ENCODE measurements around the gene ABCB6. TPM values are rescaled to one million over a fixed set of nuclear protein-coding genes. Genes with fewer than 3 reads are reported as not detected.

The ABCB6 gene
- total RNA-seq, 1 donor from 2014 or later: 27.5 TPM

DNA sequence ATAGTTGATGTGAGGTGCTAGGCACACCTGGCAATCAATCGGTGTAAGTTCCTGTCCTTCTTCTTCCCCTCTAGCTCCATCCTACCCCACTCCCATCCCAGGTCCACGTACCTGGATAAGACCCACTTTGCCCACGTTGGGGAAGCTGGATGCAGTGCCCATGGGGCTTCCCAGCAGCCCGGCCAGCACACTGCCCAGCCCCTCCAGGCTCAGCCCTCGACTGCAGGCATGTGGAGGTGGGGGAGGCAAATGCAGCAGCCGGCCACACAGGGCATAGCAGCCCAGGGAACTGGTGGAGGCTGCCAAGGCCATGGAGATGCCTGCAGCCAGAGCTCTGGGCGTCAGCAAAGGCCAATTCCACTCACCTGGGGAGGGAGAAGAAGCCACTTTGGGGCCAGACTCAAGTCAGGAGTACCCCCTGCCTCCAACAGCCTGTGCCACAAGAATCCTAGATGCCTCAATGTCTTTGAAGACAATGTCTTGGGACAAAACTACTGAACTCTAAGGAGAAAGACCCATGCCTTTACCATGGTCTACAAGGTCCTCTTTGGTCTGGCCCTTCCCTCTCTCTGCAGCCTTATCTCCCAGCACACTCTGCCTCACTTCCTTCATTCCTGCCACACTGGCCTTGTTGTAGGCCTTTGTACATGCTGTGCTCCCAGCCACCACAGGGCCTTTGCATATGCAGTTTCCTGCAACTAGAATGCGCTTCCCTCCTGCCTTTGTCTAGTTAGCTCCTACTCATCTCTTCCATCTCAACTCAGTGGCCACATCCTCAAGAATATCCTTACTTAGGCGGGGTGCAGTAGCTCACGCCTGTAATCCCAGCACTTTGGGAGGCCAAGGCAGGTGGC lies 53.5 kb downstream of the ABCB6 start:
- H3K9me3 Mint-ChIP-seq (ENCODE audit: unreplicated experiment): no peaks in the 10 kb centered on the region
- no peak for DNase-seq (ENCODE audit: extremely low spot score, unreplicated experiment)
- H3K27ac Mint-ChIP-seq (ENCODE audit: unreplicated experiment): no peak overlapping the region
- H3K4me1 Mint-ChIP-seq (ENCODE audit: unreplicated experiment): peaks cover 8% of the 10 kb centered on the region
- H3K4me3 Mint-ChIP-seq (ENCODE audit: unreplicated experiment): no peak overlapping the region
- no peaks in the 10 kb centered on the region for H3K27me3 Mint-ChIP-seq (ENCODE audit: unreplicated experiment)
- no peak for TF ChIP-seq CTCF (IDR thresholded peaks at IDR 0.05)
- no peaks in the 10 kb centered on the region for H3K36me3 Mint-ChIP-seq (ENCODE audit: unreplicated experiment)

DNA sequence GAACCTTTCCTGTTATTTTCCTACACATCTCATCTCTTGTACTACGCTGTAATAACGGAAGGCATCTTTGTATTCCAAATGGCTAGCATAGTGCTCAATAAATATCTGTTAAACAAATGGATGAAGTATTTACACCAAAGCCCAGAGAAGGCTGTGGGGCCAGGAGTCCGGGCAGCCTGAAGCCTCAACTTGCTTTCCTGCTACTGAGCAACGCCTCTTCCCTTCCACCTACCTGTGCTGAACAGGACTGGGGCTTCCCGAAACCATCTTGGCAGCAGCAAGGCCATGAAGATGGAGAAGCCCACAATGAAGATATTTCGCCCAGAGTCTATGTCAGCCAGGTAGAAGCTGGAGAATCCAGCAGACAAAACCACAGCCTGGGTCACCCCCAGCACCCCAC lies 55.6 kb downstream of the ABCB6 start:
- no peaks in the 10 kb centered on the region for H3K9me3 Mint-ChIP-seq (ENCODE audit: unreplicated experiment)
- no peak overlapping the region for H3K4me3 Mint-ChIP-seq (ENCODE audit: unreplicated experiment)
- H3K4me1 Mint-ChIP-seq (ENCODE audit: unreplicated experiment): peaks cover 14% of the 10 kb centered on the region
- H3K27me3 Mint-ChIP-seq (ENCODE audit: unreplicated experiment): no peaks in the 10 kb centered on the region
- no peaks in the 10 kb centered on the region for H3K36me3 Mint-ChIP-seq (ENCODE audit: unreplicated experiment)
- no peak overlapping the region for H3K27ac Mint-ChIP-seq (ENCODE audit: unreplicated experiment)
- no peak for DNase-seq (ENCODE audit: extremely low spot score, unreplicated experiment)
- no peak for TF ChIP-seq CTCF (IDR thresholded peaks at IDR 0.05)

- H3K36me3 Mint-ChIP-seq (ENCODE audit: unreplicated experiment): peaks cover 11% of the 10 kb centered on the region
- peak overlapping the region; percentile 90 for H3K4me3 Mint-ChIP-seq (ENCODE audit: unreplicated experiment)
- DNase-seq (ENCODE audit: extremely low spot score, unreplicated experiment): no peak
- no peaks in the 10 kb centered on the region for H3K27me3 Mint-ChIP-seq (ENCODE audit: unreplicated experiment)
- H3K9me3 Mint-ChIP-seq (ENCODE audit: unreplicated experiment): no peaks in the 10 kb centered on the region
- TF ChIP-seq CTCF (IDR thresholded peaks at IDR 0.05): no peak
- H3K27ac Mint-ChIP-seq (ENCODE audit: unreplicated experiment): peak overlapping the region; percentile 97
- H3K4me1 Mint-ChIP-seq (ENCODE audit: unreplicated experiment): peaks cover 14% of the 10 kb centered on the region
Observed at GRCh38 chr2:219161097-219161496, 57.7 kb downstream of the ABCB6 start.

- Mint-ChIP-seq H3K9me3 (ENCODE audit: unreplicated experiment) (no peaks in the 10 kb centered on the region), H3K27me3 (ENCODE audit: unreplicated experiment) (no peaks in the 10 kb centered on the region), H3K4me3 (ENCODE audit: unreplicated experiment) (peak within 1 kb of the TSS; percentile 90), H3K27ac (ENCODE audit: unreplicated experiment) (peak within 1 kb of the TSS; percentile 97), H3K4me1 (ENCODE audit: unreplicated experiment) (peaks cover 14% of the 10 kb centered on the region), H3K36me3 (ENCODE audit: unreplicated experiment) (peaks cover 11% of the 10 kb centered on the region)
- TF ChIP-seq CTCF (IDR thresholded peaks at IDR 0.05): peak; percentile 99
- DNase-seq (ENCODE audit: extremely low spot score, unreplicated experiment): peak; percentile 98
Observed at GRCh38 chr2:219160186-219161017, 58.4 kb downstream of the ABCB6 start, which contains the start of gene NHEJ1. TSS of gene NHEJ1 (minus strand) at chr2:219160815. CDS start at chr2:219158362, 2,453 bp downstream.

Other genes starting within 250 kb of the ABCB6 start
- gene FEV, start 233.8 kb downstream of the ABCB6 start, total RNA-seq: not detected in 2 replicates
- gene CRYBA2, start 225.5 kb downstream of the ABCB6 start, total RNA-seq: not detected in 2 replicates
- gene CFAP65, start 177.4 kb downstream of the ABCB6 start, total RNA-seq: not detected in 2 replicates
- gene IHH, start 158.0 kb downstream of the ABCB6 start, total RNA-seq: 0.18 TPM in 1 of 2 replicates, not detected in the other
- 18.0 and 19.3 TPM in 2 replicates for gene NHEJ1, start 58.1 kb downstream of the ABCB6 start, total RNA-seq
- gene SLC23A3, start 48.9 kb downstream of the ABCB6 start, total RNA-seq: 2.8 and 5.2 TPM in 2 replicates
- gene CNPPD1, start 42.0 kb downstream of the ABCB6 start, total RNA-seq: 42.8 and 45.7 TPM in 2 replicates
- 101 and 110 TPM in 2 replicates for gene RETREG2, start 40.7 kb downstream of the ABCB6 start, total RNA-seq
- gene ZFAND2B, start 12.2 kb downstream of the ABCB6 start, total RNA-seq: 30.0 and 31.4 TPM in 2 replicates
- gene ATG9A, start 10.7 kb upstream of the ABCB6 start, total RNA-seq: 83.6 and 95.2 TPM in 2 replicates
- gene ANKZF1, start 10.8 kb upstream of the ABCB6 start, total RNA-seq: 44.8 and 55.6 TPM in 2 replicates
- 8.8 and 9.6 TPM in 2 replicates for gene GLB1L, start 26.5 kb upstream of the ABCB6 start, total RNA-seq
- gene STK16, start 26.5 kb upstream of the ABCB6 start, total RNA-seq: 28.3 and 29.4 TPM in 2 replicates
- gene TUBA4B, start 34.3 kb upstream of the ABCB6 start, total RNA-seq: not detected in 2 replicates
- gene TUBA4A, start 35.0 kb upstream of the ABCB6 start, total RNA-seq: 6.9 and 7.9 TPM in 2 replicates
- 38.6 and 43.3 TPM in 2 replicates for gene DNAJB2, start 60.4 kb upstream of the ABCB6 start, total RNA-seq
- gene PTPRN, start 90.4 kb upstream of the ABCB6 start, total RNA-seq: 0.24 TPM in 1 of 2 replicates, not detected in the other
- not detected in 2 replicates for gene RESP18, start 113.8 kb upstream of the ABCB6 start, total RNA-seq
- gene DNPEP, start 169.0 kb upstream of the ABCB6 start, total RNA-seq: 58.1 and 73.2 TPM in 2 replicates
- gene DES, start 199.4 kb upstream of the ABCB6 start, total RNA-seq: not detected in 2 replicates
- gene SPEG, start 215.9 kb upstream of the ABCB6 start, total RNA-seq: 27.0 and 30.3 TPM in 2 replicates

All from osteocyte (in vitro differentiated cells).